Kidney capillary endothelial cell (primary cell): Measurements from ENCODE around the gene KCNC1.

Experiments used
- DNase-seq: peaks from one replicate; pipeline ENCODE4 v3.0.0-alpha.2; 2018; ENCODE audit warnings: low spot score

KCNC1 gene

DNA sequence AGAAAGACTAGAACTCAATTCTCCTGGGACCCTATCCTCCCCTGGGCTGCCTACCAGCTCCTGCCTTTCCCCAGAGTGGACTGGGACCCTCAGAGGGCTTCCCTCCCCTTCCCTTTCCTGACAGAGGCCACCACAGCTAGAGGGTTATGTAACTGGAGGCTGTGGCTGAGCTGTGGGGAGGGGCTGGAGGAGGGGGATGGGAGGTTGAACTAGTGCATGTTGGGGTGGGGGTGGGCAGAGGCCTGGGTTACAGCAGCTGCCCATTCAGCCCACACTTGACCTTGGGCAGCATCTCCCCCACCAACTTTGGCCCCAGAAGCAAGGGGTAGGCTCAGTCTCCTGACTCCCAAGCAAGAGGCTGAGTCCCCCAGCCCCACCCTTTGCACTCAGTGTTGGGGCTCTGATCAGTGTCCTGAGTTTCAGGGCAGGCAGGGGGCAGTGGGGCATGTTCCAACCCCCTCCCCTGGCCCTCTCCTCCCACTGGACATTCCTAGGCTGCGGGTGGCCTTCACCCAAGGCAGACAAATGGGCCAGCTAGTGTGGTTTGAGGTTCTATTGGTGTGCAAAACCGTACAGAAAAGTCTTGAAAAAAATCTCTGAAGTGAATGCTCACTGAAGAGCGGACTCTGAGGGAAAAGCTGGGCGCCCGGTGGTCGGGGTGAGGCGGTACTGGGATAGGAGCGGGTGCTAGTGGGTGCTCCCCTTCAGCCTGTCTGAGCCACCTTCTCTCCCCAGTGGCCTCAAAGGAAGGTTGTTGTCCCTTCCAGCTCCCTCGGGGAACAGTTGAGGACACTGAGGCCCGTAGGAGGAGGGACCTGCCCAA lies 3.8 kb downstream of the KCNC1 start:
- no peak for DNase-seq

DNA sequence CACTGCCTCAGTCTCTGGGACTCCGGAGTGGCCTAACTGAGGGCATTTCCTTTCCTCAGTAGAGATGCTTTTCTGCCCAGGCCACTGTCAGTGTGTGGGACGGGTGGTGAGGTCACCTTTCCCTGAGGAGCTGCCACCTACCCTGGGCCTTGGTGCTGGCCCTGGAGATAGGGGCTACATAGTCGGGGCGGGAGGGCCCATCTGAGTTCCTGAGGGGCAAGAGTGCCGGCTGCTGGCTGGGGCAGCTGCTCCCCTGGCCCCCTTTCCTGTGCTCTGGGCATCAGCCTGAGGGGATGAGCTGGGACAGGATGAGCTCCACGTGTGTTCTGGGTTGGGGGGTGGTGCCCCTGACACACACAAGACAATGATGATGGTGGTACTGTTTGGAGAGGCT lies 5.4 kb downstream of the KCNC1 start:
- no peak for DNase-seq

GRCh38 chr11:17740649-17741235 lies 6.2 kb downstream of the KCNC1 start:
- DNase-seq = no peak

DNA sequence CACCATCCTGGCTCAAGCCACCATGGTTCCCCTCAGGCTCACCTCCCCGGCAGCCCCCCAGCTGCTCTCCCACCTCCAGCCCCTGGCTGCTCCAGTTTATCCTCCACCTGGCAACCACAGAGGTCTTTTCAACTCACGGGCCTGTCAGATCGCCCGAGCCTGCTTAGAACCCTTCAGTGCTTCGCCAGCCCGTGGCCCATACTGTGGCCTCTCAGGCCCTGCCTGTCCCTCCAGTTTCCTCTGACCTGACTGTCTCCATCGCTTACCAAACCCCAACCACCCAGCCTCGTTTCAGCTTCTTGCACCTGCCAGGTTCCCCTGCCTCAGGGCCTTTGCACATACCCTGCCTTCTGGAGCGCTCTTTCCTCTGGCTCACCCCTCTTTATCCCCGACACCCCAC lies 6.9 kb downstream of the KCNC1 start:
- DNase-seq = no peak

- DNase-seq = no peak
Measured at GRCh38 chr11:17742019-17742418, 7.4 kb downstream of the KCNC1 start.

- DNase-seq = no peak
Measured at GRCh38 chr11:17743026-17743807, 8.6 kb downstream of the KCNC1 start.

DNA sequence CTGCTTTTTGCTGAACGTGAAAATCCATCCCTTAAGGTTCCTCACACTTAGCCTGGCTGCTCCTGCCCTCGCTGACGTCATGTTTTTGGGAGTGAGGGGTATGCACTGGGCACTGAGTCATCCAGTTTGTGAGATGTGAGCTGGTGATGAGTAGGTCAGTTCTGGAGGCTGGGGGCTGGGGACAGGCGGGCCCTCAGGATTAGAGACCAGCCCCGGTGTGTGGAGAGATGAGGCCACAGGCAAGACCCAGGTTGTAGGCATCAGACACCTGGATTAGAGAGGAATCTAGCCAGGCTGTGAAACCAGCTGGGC lies 9.2 kb downstream of the KCNC1 start:
- DNase-seq = no peak

GRCh38 chr11:17744151-17744940 lies 9.8 kb downstream of the KCNC1 start:
- no peak for DNase-seq

GRCh38 chr11:17745023-17745772 lies 10.6 kb downstream of the KCNC1 start:
- no peak for DNase-seq

DNA sequence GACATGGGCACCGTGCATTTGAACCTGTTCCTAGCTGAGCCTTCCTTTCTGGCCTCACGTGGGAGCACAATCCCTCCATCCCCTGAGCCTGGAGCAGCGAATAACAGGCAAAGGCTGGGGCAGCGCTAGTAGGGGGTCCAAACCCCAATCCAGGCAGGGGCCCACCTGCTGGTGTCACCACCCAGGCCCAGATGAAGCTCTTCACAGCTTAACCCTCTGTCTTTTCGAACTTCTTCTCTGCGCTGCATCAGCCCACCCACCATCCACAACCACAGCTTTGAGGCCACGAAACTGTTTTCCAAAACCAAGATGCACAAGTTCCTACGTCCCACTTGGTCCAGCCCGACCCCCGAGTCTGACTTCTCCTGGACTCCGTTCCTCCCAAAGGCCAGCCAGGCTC lies 11.5 kb downstream of the KCNC1 start:
- no peak for DNase-seq

- DNase-seq = no peak
Measured at GRCh38 chr11:17747131-17747955, 12.8 kb downstream of the KCNC1 start.

DNA sequence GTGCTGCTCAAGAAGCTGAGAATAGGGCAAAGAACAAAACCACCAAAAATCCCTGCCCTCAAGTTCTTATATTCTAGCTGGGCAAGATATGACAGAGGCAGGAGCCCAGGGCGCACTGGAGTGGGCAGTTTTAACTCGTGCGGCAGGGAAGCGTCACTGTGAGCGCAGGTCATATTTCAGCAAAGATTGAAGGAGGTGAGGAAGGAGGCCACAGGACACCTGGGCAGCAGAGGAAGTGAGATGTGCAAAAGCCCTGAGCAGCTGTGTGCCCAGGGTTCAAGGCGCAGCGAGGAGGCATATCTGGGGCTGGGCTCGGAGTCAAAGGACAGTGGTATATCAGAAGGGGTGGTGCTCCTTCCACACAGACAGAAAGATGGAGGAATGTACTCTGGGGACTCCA lies 13.5 kb downstream of the KCNC1 start:
- no peak for DNase-seq

DNA sequence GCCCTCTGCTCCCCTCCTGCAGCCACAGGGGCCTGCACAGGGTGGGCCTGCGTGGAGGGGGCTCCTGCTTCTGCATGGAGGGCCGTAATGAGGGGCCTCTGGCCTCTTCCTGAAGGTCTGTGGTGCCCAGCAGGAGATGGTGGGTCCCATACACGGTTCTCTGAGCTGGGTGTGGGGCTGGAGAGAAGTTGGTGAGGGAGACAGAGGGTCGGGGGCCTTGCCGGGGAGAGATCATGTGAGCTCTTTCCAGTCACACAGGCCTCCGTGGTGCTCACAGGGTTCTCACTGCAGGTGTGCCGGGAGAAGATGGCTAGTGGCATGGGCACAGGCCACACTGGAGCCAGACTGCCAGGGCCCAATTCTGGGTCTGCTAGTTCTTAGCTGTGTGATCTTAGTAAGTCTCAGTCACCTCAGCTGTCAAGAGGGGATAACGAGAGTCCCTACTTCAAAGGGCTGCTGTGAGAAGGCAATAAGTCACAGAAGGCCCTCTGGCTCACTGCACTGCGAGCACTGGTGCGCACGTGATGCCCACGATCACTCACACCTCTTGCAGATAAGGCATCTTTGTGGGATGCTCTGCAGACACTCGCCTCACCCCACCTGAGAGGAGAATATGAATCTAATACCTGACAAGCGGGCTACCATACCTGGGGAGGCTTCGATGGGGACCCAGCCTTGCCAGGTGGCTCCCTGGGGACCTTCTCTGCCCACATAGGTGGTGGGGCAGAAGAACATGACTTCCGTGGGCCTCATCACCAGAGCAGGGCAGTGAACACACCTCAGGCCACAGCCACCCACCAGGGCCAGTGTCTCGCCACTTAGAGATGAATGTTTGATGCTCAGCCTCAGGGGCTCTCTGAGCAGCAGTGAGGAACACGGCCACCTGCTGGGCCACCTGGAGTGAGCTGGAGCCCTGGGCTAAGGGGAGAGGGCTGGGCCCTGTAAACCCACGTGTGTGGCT lies 14.5 kb downstream of the KCNC1 start:
- DNase-seq = no peak

DNA sequence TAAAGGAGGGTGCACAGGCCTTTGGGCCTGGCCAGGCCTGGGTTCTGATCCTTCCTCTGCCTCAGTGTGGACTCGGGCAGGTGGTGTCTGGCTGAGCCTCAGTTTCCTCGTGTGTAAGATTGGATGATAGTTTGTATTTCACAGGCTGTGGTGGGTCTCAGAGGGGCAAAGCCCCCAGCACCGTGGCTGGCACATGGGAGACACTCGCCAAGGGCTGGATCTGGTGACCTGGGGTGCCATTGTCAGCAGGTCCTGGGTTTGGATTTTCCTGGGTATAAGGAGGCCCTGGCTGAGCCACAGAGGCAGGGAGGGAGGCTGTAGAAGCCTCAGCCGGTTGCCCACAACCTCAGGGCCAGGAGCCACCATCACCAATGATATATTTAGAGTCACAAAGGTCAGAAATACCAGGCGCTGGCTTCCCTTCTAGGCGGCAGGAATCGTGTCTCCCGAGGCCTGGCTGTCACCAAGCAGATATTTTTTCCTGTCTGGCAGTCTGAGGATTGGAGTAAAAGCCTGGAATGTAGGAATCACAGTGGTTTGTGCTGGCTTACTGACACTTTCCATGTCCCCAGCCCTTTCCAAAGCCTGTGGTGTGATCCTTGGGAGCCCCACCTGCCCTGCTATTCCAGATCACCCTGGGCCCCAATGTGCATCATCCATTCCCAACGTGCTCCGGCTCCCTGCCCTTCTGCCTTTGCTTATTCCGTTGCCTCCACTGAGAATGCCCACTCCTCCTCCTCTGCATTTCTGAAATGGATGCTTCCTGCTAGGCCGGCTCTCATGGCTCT lies 15.6 kb downstream of the KCNC1 start:
- DNase-seq = no peak

DNA sequence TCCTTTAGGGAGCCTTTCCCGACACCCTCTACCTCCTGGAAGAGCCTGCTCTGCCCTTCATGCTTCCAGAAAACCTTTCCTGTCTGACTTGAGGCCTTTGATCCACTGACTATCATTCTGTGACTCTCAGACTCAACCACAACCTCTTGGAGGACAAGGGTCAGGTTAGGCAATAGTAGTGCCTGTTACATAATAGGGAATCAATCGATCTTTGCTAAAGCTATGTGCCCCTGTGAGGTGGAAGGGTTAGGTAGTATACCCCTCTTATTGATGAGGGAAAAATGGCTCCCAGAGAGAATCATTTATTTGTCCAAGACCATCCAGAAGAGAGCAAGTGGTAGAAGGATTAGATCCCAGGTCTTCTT lies 16.2 kb downstream of the KCNC1 start:
- no peak for DNase-seq

GRCh38 chr11:17751558-17751957 lies 17.0 kb downstream of the KCNC1 start:
- no peak for DNase-seq

DNA sequence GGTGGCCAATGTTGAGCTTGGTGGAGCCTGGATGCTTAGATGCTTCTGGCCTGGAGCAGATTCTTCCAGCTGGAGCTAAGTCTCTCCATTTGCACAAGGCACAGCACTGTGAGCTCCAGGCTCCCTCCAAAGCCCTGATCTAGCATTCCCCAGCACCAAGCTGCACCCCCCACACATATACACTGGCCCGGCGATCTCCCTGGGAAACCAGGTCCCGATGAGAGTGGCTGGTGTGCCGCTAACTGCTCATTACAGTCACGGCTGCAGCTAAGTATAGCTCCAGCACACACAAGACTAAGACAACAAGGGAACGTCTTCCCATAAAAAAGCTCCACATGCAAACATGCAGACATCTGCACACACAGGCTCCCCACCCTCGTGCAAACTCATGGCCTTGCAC lies 17.6 kb downstream of the KCNC1 start:
- DNase-seq = no peak

DNA sequence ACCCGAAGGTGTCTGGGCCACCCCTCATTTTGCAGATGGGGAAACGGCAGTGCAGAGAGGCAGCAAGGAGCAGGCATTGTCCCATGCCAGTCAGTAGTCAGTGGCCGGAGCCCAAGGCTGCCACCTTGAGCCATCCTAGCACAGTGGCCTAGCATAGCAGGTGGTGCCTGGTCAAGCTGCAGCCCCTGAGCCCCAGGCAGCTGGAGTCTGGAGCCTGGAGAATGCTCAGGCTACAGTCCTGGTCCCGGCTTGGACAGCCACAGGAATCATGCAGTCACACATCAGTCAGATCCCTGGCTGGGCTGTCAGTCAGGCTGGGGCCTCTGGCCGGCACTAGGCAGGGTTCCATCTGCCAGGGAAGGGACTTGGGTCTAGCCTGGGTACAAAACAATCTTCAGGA lies 18.6 kb downstream of the KCNC1 start:
- no peak for DNase-seq

DNA sequence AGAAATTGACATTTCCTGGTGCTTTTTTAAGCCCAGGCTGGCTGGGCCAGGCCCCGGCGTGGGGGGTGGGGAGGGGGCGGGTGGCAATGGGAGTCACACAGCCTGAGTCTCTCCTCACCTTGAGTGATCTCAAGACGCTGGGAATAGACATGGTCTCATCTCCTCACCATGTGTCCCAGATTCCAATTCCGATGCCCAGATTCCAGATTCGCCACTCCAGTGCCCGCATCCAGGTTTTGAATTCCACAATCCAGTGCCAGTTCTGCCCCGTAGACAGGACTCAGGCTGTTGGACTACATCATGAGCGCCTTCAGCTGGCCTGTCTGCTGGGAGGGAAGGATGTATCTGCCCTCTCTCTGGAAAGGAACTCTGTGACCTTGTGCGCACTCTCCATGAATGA lies 19.1 kb downstream of the KCNC1 start:
- DNase-seq = no peak
